ENCODE measurements around the gene SLC9A6. TPM values are rescaled to one million over a fixed set of nuclear protein-coding genes. Genes with fewer than 3 reads are reported as not detected.

SLC9A6 gene
- total RNA-seq, 4 donors from 2014 or later: 13.5 to 26.3 (median 21.7) TPM

GRCh38 chrX:136039485-136039884 lies 54.2 kb downstream of the SLC9A6 start:
- Histone ChIP-seq H3K4me1 (no peaks in the 10 kb centered on the region), H3K36me3 (no peaks in the 10 kb centered on the region), H3K9me3 (no peaks in the 10 kb centered on the region), H3K27ac (no peak overlapping the region), H3K27me3 (no peaks in the 10 kb centered on the region), H3K4me3 (no peak overlapping the region)
- TF ChIP-seq POLR2AphosphoS5 (IDR thresholded peaks at IDR 0.05) (no peak), POLR2A (IDR thresholded peaks at IDR 0.05) (no peak)
- DNase-seq: no peak
- intact Hi-C loops (cut with DNase I; ENCODE audit: low total_unique reads) (no loop called here), in situ Hi-C loops (cut with MboI; ENCODE audit: low pct_ligation_motif_present in 1 of 4, low pct_unique_long_range_greater_than_20kb in 1 of 4, low sequenced_read_pairs in 3 of 4) (loop anchor here in 2 of 4 donors (25.0 kb wide), 3 partner anchors 123 to 223 kb away; partner anchors contain the start of gene MAP7D3 (in 1 of the 2))

GRCh38 chrX:136039968-136040367 lies 54.7 kb downstream of the SLC9A6 start:
- Histone ChIP-seq H3K27ac (no peak overlapping the region), H3K36me3 (no peaks in the 10 kb centered on the region), H3K4me3 (no peak overlapping the region), H3K27me3 (no peaks in the 10 kb centered on the region), H3K4me1 (no peaks in the 10 kb centered on the region), H3K9me3 (no peaks in the 10 kb centered on the region)
- intact Hi-C loops (cut with DNase I; ENCODE audit: low total_unique reads): no loop called here
- no peak for DNase-seq
- WGBS, 2 donors (ENCODE audit: low coverage in 1 of 2): 75 to 79% methylated on average over 2 to 7 of the region's 7 CpGs
- in situ Hi-C loops (cut with MboI; ENCODE audit: low pct_ligation_motif_present in 1 of 4, low pct_unique_long_range_greater_than_20kb in 1 of 4, low sequenced_read_pairs in 3 of 4): loop anchor here in 2 of 4 donors (25.0 kb wide), 3 partner anchors 122 to 222 kb away; partner anchors contain the start of gene MAP7D3 (in 1 of the 2)
- TF ChIP-seq POLR2AphosphoS5 (IDR thresholded peaks at IDR 0.05) (no peak), CTCF (IDR thresholded peaks at IDR 0.05) (no peak), POLR2A (IDR thresholded peaks at IDR 0.05) (no peak), EP300 (IDR thresholded peaks at IDR 0.05; ENCODE audit: low read depth) (no peak)

GRCh38 chrX:136041254-136041812 lies 56.1 kb downstream of the SLC9A6 start:
- Histone ChIP-seq H3K27me3 (no peaks in the 10 kb centered on the region), H3K9me3 (no peaks in the 10 kb centered on the region), H3K4me3 (no peak overlapping the region), H3K36me3 (no peaks in the 10 kb centered on the region), H3K4me1 (no peaks in the 10 kb centered on the region), H3K27ac (no peak overlapping the region)
- in situ Hi-C loops (cut with MboI; ENCODE audit: low pct_ligation_motif_present in 1 of 4, low pct_unique_long_range_greater_than_20kb in 1 of 4, low sequenced_read_pairs in 3 of 4) (loop anchor here in 2 of 4 donors (25.0 kb wide), 3 partner anchors 121 to 221 kb away; partner anchors contain the start of gene MAP7D3 (in 1 of the 2)), intact Hi-C loops (cut with DNase I; ENCODE audit: low total_unique reads) (no loop called here)
- no peak for DNase-seq
- TF ChIP-seq CTCF (IDR thresholded peaks at IDR 0.05) (no peak), POLR2A (IDR thresholded peaks at IDR 0.05) (no peak), EP300 (IDR thresholded peaks at IDR 0.05; ENCODE audit: low read depth) (no peak), POLR2AphosphoS5 (IDR thresholded peaks at IDR 0.05) (no peak)
- WGBS, 2 donors (ENCODE audit: low coverage in 1 of 2): 75% methylated on average over 7 of the region's 7 CpGs; no CpG with 5 or more reads in 1 of the 2 donors

GRCh38 chrX:136045008-136045407 lies 59.8 kb downstream of the SLC9A6 start:
- intact Hi-C loops (cut with DNase I; ENCODE audit: low total_unique reads): no loop called here
- Histone ChIP-seq H3K9me3 (no peaks in the 10 kb centered on the region), H3K4me1 (no peaks in the 10 kb centered on the region), H3K4me3 (no peak overlapping the region), H3K36me3 (no peaks in the 10 kb centered on the region), H3K27ac (no peak overlapping the region), H3K27me3 (no peaks in the 10 kb centered on the region)
- DNase-seq: no peak
- WGBS, 2 donors (ENCODE audit: low coverage in 1 of 2): 74% methylated on average over 5 of the region's 5 CpGs; no CpG with 5 or more reads in 1 of the 2 donors
- TF ChIP-seq CTCF (IDR thresholded peaks at IDR 0.05): no peak
- in situ Hi-C loops (cut with MboI; ENCODE audit: low pct_ligation_motif_present in 1 of 4, low pct_unique_long_range_greater_than_20kb in 1 of 4, low sequenced_read_pairs in 3 of 4): loop anchor here in 2 of 4 donors (25.0 kb wide), 3 partner anchors 117 to 217 kb away; partner anchors contain the start of gene MAP7D3 (in 1 of the 2)

Measured in transverse colon (tissue), 4 donors.